Loucy (cell line): Measurements from ENCODE around the gene DGKI.

ENCODE experiments used
- CTCF ChIP-seq: fragments of 200-600 bp; sonication (generic); conservative IDR thresholded peaks from 2 replicates; pipeline ENCODE4 v1.5.1; 2014; ENCODE audit warnings: mild to moderate bottlenecking, antibody characterized with exemption, low read length
- EZH2phosphoT487 ChIP-seq: fragments of 200-600 bp; IDR thresholded peaks from 2 replicates; pipeline ENCODE4 v1.6.1; 2018; ENCODE audit warnings: antibody characterized with exemption, mild to moderate bottlenecking, moderate library complexity, borderline replicate concordance

GRCh38 chr7:137360087-137360679 lies 486.6 kb downstream of the DGKI start:
- TF ChIP-seq CTCF (no peak), EZH2phosphoT487 (no peak)
